Measurements from ENCODE around the gene GPC6. TPM values are rescaled to one million over a fixed set of nuclear protein-coding genes. Genes with fewer than 3 reads are reported as not detected.
A peak's percentile ranks its signal among the peaks of the same experiment; 100 is the strongest.

Gene GPC6
- total RNA-seq, 1 donor from 2014 or later, result 50.3 TPM

DNA sequence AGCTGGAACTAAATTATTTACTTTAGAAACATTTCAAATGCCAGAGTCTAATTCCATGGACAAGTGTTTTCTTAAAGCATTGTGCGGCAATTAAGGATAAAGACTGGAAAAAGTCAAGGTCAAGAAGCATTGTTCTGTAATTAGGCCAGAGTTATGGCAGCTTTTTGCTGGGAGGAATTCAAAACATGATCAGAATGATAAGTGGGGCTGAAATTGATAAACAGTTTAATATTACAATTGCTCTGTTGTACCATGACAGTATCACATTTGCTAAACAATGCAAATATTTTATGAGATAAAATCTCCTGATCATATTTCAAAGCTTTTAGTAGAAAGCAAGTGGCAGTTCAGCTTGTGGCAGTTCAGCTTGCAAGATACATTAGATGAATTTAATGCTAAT is 513.7 kb downstream of the GPC6 start:
- Mint-ChIP-seq H3K27ac (no peak overlapping the region), H3K9me3 (ENCODE audit: low read depth) (peaks cover 9% of the 10 kb centered on the region), H3K4me1 (ENCODE audit: low read depth) (peaks cover 6% of the 10 kb centered on the region), H3K27me3 (no peaks in the 10 kb centered on the region), H3K36me3 (ENCODE audit: insufficient read depth) (peaks cover 3% of the 10 kb centered on the region), H3K4me3 (ENCODE audit: low read depth) (no peak overlapping the region)
- TF ChIP-seq, protein P1, sequence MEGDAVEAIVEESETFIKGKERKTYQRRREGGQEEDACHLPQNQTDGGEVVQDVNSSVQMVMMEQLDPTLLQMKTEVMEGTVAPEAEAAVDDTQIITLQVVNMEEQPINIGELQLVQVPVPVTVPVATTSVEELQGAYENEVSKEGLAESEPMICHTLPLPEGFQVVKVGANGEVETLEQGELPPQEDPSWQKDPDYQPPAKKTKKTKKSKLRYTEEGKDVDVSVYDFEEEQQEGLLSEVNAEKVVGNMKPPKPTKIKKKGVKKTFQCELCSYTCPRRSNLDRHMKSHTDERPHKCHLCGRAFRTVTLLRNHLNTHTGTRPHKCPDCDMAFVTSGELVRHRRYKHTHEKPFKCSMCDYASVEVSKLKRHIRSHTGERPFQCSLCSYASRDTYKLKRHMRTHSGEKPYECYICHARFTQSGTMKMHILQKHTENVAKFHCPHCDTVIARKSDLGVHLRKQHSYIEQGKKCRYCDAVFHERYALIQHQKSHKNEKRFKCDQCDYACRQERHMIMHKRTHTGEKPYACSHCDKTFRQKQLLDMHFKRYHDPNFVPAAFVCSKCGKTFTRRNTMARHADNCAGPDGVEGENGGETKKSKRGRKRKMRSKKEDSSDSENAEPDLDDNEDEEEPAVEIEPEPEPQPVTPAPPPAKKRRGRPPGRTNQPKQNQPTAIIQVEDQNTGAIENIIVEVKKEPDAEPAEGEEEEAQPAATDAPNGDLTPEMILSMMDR (IDR thresholded peaks at IDR 0.05; ENCODE audit: unreplicated experiment), result no peak
- no peak for DNase-seq (ENCODE audit: low spot score, unreplicated experiment)

DNA sequence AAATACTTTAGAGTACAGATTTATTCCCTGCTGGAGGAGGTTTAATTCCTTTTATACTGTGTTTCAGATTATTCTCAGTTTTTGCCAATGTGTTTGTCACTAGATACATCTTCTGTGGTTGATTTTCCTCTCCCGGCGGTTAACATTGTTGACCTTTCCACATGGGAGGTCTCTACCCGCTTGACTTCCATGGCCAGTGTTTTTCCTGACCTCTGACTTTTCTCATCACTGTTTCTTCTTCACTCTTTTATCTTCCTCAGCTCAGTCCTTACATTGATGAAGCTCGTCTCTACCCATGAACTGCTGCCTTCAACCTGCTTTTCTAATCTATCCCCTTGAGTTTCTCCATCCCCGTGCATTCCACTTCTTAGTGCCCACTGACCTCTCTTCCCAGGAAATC is 517.4 kb downstream of the GPC6 start:
- Mint-ChIP-seq H3K27me3 (no peaks in the 10 kb centered on the region), H3K27ac (no peak overlapping the region), H3K9me3 (ENCODE audit: low read depth) (peaks cover 9% of the 10 kb centered on the region), H3K4me3 (ENCODE audit: low read depth) (no peak overlapping the region), H3K36me3 (ENCODE audit: insufficient read depth) (peaks cover 3% of the 10 kb centered on the region), H3K4me1 (ENCODE audit: low read depth) (peaks cover 6% of the 10 kb centered on the region)
- DNase-seq (ENCODE audit: low spot score, unreplicated experiment), result no peak
- TF ChIP-seq, protein P1 (IDR thresholded peaks at IDR 0.05; ENCODE audit: unreplicated experiment), result no peak

DNA sequence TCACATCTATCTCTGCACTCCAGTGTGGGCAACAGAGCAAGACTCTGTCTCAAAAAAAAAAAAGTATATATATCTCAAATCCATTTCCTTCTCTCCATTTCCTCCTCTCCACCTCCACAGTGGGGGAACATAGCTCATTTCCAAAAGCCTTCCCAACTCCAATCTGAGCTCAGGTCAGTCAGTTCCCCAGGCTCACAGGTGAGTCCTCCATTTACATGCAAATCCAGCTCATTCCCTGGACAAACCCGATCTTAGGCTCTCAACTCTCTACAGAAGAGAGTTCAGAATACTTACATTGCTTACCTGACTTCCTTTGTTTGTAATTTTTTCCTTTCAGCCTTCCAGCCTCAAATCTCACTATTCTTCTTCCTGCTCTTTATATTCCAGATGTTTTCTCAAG is 518.3 kb downstream of the GPC6 start:
- Mint-ChIP-seq H3K4me1 (ENCODE audit: low read depth) (peaks cover 4% of the 10 kb centered on the region), H3K9me3 (ENCODE audit: low read depth) (peaks cover 9% of the 10 kb centered on the region), H3K4me3 (ENCODE audit: low read depth) (no peak overlapping the region), H3K36me3 (ENCODE audit: insufficient read depth) (peaks cover 3% of the 10 kb centered on the region), H3K27ac (no peak overlapping the region), H3K27me3 (no peaks in the 10 kb centered on the region)
- TF ChIP-seq, protein P1 (IDR thresholded peaks at IDR 0.05; ENCODE audit: unreplicated experiment), result no peak
- DNase-seq (ENCODE audit: low spot score, unreplicated experiment), result no peak

DNA sequence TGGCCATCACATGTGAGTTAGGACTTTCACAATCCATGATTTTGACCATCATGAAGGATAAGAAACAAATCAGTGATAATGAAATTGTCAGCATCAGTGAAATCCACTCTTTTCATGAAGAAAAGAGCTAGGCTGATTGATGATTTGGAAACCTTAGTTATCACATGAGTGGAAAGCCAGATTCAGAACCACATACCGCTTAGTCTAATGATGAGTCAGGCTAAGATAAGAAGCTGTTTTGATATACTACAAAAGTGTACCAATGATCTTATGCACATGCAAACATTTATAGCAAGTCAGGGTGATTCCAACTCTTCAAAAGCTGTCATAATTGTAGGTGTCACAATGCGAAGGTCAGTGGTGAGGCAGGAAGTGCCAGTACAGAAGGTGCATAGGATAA is 519.3 kb downstream of the GPC6 start:
- TF ChIP-seq, protein P1 (IDR thresholded peaks at IDR 0.05; ENCODE audit: unreplicated experiment), result no peak
- H3K4me3 Mint-ChIP-seq (ENCODE audit: low read depth), result no peak overlapping the region
- no peaks in the 10 kb centered on the region for H3K27me3 Mint-ChIP-seq
- peaks cover 9% of the 10 kb centered on the region for H3K9me3 Mint-ChIP-seq (ENCODE audit: low read depth)
- no peak for DNase-seq (ENCODE audit: low spot score, unreplicated experiment)
- no peaks in the 10 kb centered on the region for H3K4me1 Mint-ChIP-seq (ENCODE audit: low read depth)
- peak overlapping the region; percentile 25 for H3K27ac Mint-ChIP-seq
- H3K36me3 Mint-ChIP-seq (ENCODE audit: insufficient read depth), result peaks cover 3% of the 10 kb centered on the region

DNA sequence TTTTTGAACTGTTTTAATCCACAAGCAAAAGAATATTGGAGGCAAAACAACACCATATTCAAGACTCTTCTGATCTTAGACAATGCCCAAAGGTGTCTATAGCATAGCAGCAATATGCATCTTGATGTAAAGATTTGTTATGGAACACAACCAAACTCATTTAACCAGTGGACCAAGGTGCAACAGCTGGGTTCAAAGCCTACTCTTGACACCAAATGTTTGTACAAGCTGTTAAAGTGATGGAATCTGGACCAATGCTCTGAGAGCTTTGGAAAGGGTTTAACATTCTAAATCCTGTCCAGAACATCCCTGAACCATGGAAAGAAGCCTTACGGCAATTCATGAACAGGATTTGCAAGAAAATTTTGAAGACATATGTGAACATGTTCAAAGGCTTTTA is 520.0 kb downstream of the GPC6 start:
- TF ChIP-seq, protein P1 (IDR thresholded peaks at IDR 0.05; ENCODE audit: unreplicated experiment), result no peak
- no peak for DNase-seq (ENCODE audit: low spot score, unreplicated experiment)
- Mint-ChIP-seq H3K4me3 (ENCODE audit: low read depth) (no peak overlapping the region), H3K9me3 (ENCODE audit: low read depth) (peaks cover 6% of the 10 kb centered on the region), H3K27me3 (no peaks in the 10 kb centered on the region), H3K27ac (no peak overlapping the region), H3K36me3 (ENCODE audit: insufficient read depth) (peaks cover 3% of the 10 kb centered on the region), H3K4me1 (ENCODE audit: low read depth) (no peaks in the 10 kb centered on the region)

Measured in progenitor cell of endocrine pancreas (in vitro differentiated cells).